ENCODE results near the gene PCK1. TPM values are rescaled to one million over a fixed set of nuclear protein-coding genes. Genes with fewer than 3 reads are reported as not detected.

Gene PCK1
- total RNA-seq, 1 donor from 2014 or later = not detected

GRCh38 chr20:57559658-57560553, 1.0 kb upstream of the PCK1 start:
- DNase-seq (ENCODE audit: low read depth, low spot score) = no peak
- Mint-ChIP-seq H3K27me3 (ENCODE audit: low read depth) (peaks cover 34% of the 10 kb centered on the region), H3K4me1 (peaks cover 3% of the 10 kb centered on the region), H3K27ac (ENCODE audit: unreplicated experiment) (no peak overlapping the region), H3K4me3 (no peak overlapping the region), H3K9me3 (no peaks in the 10 kb centered on the region), H3K36me3 (ENCODE audit: low read depth) (no peaks in the 10 kb centered on the region)
- no peak for TF ChIP-seq CTCF (conservative IDR thresholded peaks at IDR 0.05)

DNA sequence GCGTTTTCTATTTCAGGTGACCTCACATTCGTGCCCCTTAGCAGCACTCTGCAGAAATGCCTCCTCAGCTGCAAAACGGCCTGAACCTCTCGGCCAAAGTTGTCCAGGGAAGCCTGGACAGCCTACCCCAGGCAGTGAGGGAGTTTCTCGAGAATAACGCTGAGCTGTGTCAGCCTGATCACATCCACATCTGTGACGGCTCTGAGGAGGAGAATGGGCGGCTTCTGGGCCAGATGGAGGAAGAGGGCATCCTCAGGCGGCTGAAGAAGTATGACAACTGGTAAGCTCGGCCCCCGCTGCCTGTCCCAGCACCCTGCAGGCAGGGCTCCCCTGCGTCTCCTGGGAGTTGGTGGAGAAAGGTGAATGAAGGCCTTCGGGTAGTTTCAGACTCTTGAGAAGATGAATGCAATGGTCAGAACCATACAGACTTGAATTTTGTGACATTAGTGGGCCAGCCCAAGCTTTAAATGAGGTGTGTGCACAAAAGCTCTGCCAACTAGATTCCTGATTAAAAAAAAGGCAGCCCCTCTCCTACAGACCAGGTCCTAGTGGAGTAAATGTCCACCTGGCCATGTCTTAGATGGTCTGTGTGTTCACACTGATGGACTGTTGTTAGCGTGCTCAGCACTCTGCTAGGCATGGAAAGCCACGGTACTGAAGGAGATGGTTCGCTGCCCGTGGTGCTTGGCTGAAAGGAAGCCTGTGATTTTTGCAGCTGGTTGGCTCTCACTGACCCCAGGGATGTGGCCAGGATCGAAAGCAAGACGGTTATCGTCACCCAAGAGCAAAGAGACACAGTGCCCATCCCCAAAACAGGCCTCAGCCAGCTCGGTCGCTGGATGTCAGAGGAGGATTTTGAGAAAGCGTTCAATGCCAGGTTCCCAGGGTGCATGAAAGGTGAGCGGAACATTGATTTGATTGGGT, 708 bp downstream of the PCK1 start:
- H3K27ac Mint-ChIP-seq (ENCODE audit: unreplicated experiment) = no peak overlapping the region
- peaks cover 29% of the 10 kb centered on the region for H3K27me3 Mint-ChIP-seq (ENCODE audit: low read depth)
- H3K9me3 Mint-ChIP-seq = no peaks in the 10 kb centered on the region
- no peak for TF ChIP-seq CTCF (conservative IDR thresholded peaks at IDR 0.05)
- H3K36me3 Mint-ChIP-seq (ENCODE audit: low read depth) = no peaks in the 10 kb centered on the region
- H3K4me3 Mint-ChIP-seq = no peak overlapping the region
- peaks cover 3% of the 10 kb centered on the region for H3K4me1 Mint-ChIP-seq
- DNase-seq (ENCODE audit: low read depth, low spot score) = no peak

- Mint-ChIP-seq H3K27me3 (ENCODE audit: low read depth) (peaks cover 19% of the 10 kb centered on the region), H3K36me3 (ENCODE audit: low read depth) (no peaks in the 10 kb centered on the region), H3K27ac (ENCODE audit: unreplicated experiment) (peak overlapping the region; percentile 50), H3K4me1 (peaks cover 3% of the 10 kb centered on the region), H3K4me3 (no peak overlapping the region), H3K9me3 (no peaks in the 10 kb centered on the region)
- TF ChIP-seq CTCF (conservative IDR thresholded peaks at IDR 0.05) = no peak
- DNase-seq (ENCODE audit: low read depth, low spot score) = no peak
Observed at GRCh38 chr20:57562541-57563465, 1.9 kb downstream of the PCK1 start.

DNA sequence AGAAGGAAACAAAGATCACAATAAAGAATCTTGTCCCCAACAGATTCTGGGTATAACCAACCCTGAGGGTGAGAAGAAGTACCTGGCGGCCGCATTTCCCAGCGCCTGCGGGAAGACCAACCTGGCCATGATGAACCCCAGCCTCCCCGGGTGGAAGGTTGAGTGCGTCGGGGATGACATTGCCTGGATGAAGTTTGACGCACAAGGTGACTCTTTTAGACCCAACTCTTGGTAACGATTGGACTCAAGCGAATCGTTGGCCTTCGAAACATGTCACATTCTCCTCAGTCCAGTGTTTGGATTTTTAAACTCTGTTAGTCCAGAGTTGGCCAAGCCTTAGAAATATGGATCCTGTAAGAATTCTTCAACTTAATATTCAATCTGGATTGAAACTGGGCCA, 2.6 kb downstream of the PCK1 start:
- H3K27me3 Mint-ChIP-seq (ENCODE audit: low read depth) = peaks cover 13% of the 10 kb centered on the region
- no peak overlapping the region for H3K4me3 Mint-ChIP-seq
- H3K36me3 Mint-ChIP-seq (ENCODE audit: low read depth) = no peaks in the 10 kb centered on the region
- no peaks in the 10 kb centered on the region for H3K9me3 Mint-ChIP-seq
- no peak for TF ChIP-seq CTCF (conservative IDR thresholded peaks at IDR 0.05)
- no peak for DNase-seq (ENCODE audit: low read depth, low spot score)
- peaks cover 3% of the 10 kb centered on the region for H3K4me1 Mint-ChIP-seq
- H3K27ac Mint-ChIP-seq (ENCODE audit: unreplicated experiment) = no peak overlapping the region

All from neural crest cell (in vitro differentiated cells).